ENCODE data around the gene RNF20. TPM values are rescaled to one million over a fixed set of nuclear protein-coding genes. Genes with fewer than 3 reads are reported as not detected.

RNF20 gene
- total and polyA plus RNA-seq, 8 donors, result 6.2 to 30.6 (median 24.0) TPM

GRCh38 chr9:101509572-101509971, 24.1 kb upstream of the RNF20 start:
- H3K4me1 ChIP-seq, result peaks cover 0 to 6% (median 5%) of the 10 kb centered on the region in 3 donors
- H3K27ac ChIP-seq, result no peak overlapping the region
- DNase-seq (no peak), ATAC-seq (no peak), FAIRE-seq (no peak)
- intact Hi-C loops (cut with DNase I), result no loop called here
- H3K9me3 ChIP-seq, result no peaks in the 10 kb centered on the region
- H3K27me3 ChIP-seq, result no peaks in the 10 kb centered on the region
- no peaks in the 10 kb centered on the region for H3K36me3 ChIP-seq
- TF ChIP-seq, protein P1, sequence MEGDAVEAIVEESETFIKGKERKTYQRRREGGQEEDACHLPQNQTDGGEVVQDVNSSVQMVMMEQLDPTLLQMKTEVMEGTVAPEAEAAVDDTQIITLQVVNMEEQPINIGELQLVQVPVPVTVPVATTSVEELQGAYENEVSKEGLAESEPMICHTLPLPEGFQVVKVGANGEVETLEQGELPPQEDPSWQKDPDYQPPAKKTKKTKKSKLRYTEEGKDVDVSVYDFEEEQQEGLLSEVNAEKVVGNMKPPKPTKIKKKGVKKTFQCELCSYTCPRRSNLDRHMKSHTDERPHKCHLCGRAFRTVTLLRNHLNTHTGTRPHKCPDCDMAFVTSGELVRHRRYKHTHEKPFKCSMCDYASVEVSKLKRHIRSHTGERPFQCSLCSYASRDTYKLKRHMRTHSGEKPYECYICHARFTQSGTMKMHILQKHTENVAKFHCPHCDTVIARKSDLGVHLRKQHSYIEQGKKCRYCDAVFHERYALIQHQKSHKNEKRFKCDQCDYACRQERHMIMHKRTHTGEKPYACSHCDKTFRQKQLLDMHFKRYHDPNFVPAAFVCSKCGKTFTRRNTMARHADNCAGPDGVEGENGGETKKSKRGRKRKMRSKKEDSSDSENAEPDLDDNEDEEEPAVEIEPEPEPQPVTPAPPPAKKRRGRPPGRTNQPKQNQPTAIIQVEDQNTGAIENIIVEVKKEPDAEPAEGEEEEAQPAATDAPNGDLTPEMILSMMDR (IDR thresholded peaks at IDR 0.05), result no peak
- no peak overlapping the region for H3K4me3 ChIP-seq
- 77 to 90% methylated on average over 4 of the region's 4 CpGs for WGBS, 2 donors

DNA sequence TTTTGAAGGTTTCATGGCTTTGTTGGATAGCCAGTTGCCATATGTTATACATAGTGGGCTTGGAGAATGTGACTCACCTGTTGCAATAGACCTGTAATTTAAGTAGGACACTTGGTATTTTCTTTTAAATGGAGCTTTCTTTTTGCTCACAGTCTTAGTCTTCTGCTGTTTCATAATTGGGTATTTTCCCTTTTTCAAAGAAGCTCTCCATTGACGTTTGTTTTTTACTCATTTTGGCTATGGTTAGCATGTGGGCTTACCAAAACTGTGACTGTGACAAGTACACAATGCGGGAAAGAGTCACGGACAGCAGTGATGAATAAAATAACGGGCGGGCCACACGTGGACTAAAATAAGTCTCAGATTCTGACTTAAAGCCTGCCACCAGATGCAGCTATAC, 23.2 kb upstream of the RNF20 start:
- DNase-seq (no peak), ATAC-seq (no peak), FAIRE-seq (no peak)
- no peaks in the 10 kb centered on the region for H3K27me3 ChIP-seq
- no peaks in the 10 kb centered on the region for H3K36me3 ChIP-seq
- H3K27ac ChIP-seq, result no peak overlapping the region
- WGBS, 2 donors, result 58 to 83% methylated on average over 6 of the region's 6 CpGs
- TF ChIP-seq, protein P1 (IDR thresholded peaks at IDR 0.05), result no peak
- intact Hi-C loops (cut with DNase I), result no loop called here
- H3K4me1 ChIP-seq, result peaks cover 0 to 6% (median 5%) of the 10 kb centered on the region in 3 donors
- no peak overlapping the region for H3K4me3 ChIP-seq
- H3K9me3 ChIP-seq, result no peaks in the 10 kb centered on the region

GRCh38 chr9:101511009-101511408, 22.6 kb upstream of the RNF20 start:
- Histone ChIP-seq H3K36me3 (no peaks in the 10 kb centered on the region), H3K9me3 (no peaks in the 10 kb centered on the region), H3K27ac (no peak overlapping the region), H3K4me3 (no peak overlapping the region), H3K27me3 (no peaks in the 10 kb centered on the region), H3K4me1 (peaks cover 0 to 2% (median under 1%) of the 10 kb centered on the region in 3 donors)
- intact Hi-C loops (cut with DNase I), result no loop called here
- FAIRE-seq, result no peak
- no peak for DNase-seq
- TF ChIP-seq, protein P1 (IDR thresholded peaks at IDR 0.05), result no peak
- 86 to 95% methylated on average over 2 of the region's 2 CpGs for WGBS, 2 donors
- no peak for ATAC-seq

DNA sequence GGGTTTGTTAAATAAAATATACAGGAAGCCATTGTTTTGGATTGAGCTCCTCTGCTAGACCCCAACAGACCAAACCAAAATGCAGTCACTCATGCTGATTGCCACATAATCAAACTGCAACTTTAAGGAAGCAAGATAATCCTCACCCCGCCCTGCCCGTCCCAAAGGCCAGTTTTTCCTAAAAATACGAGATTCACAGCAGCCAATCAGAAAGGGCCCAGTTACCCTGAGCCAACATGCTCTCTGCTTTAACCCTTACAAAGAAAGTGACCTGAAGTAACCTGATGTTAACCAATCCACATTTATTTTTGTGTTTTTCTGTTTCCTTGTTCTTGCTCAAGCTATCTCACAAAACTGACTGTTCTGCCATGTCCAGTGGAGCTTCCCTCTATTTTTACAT, 21.5 kb upstream of the RNF20 start:
- intact Hi-C loops (cut with DNase I), result no loop called here
- Histone ChIP-seq H3K4me3 (no peak overlapping the region), H3K27ac (no peak overlapping the region), H3K4me1 (no peaks in the 10 kb centered on the region), H3K36me3 (no peaks in the 10 kb centered on the region), H3K9me3 (no peaks in the 10 kb centered on the region), H3K27me3 (no peaks in the 10 kb centered on the region)
- 62 to 68% methylated on average over 3 of the region's 3 CpGs for WGBS, 2 donors
- ATAC-seq (no peak), FAIRE-seq (no peak), DNase-seq (no peak)
- TF ChIP-seq, protein P1 (IDR thresholded peaks at IDR 0.05), result no peak

DNA sequence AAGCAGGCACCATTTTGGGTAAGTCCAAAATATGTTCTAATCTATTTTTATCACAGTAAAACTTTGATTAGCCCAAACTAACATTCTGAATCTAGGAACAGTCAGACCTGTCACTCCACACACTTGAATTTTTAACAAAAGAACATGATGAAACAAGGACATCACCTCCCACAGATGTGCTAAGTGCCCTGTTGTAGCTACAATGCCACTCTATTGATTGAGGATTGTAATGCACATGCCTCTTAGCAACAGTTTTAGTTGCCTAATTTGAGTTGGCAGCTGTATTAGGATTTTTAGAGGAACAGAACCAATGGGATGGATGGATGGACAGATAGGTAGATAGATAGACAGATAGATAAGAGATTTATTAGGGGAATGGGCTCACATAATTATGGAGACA, 20.3 kb upstream of the RNF20 start:
- intact Hi-C loops (cut with DNase I), result no loop called here
- Histone ChIP-seq H3K9me3 (no peaks in the 10 kb centered on the region), H3K27me3 (no peaks in the 10 kb centered on the region), H3K4me1 (no peaks in the 10 kb centered on the region), H3K4me3 (no peak overlapping the region), H3K36me3 (no peaks in the 10 kb centered on the region), H3K27ac (no peak overlapping the region)
- no peak for FAIRE-seq
- ATAC-seq, result no peak
- TF ChIP-seq, protein P1 (IDR thresholded peaks at IDR 0.05), result no peak
- no peak for DNase-seq
